Measurements from ENCODE around the gene LCLAT1. TPM values are rescaled to one million over a fixed set of nuclear protein-coding genes. Genes with fewer than 3 reads are reported as not detected.

LCLAT1 gene
- polyA plus RNA-seq, 1 of the 3 experiments (the other 2 are of a cell fraction): 6.9 TPM

- H3K4me2 ChIP-seq: no peak overlapping the region
- H2AFZ ChIP-seq (ENCODE audit: low read depth): no peak overlapping the region
- peaks cover under 1 to 3% of the 10 kb centered on the region in 2 experiments for H3K36me3 ChIP-seq (replicated peaks in 1 of 2; ENCODE audit: control insufficient read depth in 1 of 2, insufficient read depth in 2 of 2, low read length in 1 of 2)
- CTCF ChIA-PET: interaction anchor here (0.6 to 1.9 kb wide), 5 partner anchors 8 to 280 kb away, joined by 3 to 5 read pairs (median 3); no protein-coding TSS in a partner anchor
- DNase-seq: no peak
- H4K20me1 ChIP-seq (ENCODE audit: insufficient read depth): no peaks in the 10 kb centered on the region
- peaks cover 34% of the 10 kb centered on the region for H3K79me2 ChIP-seq (ENCODE audit: insufficient read depth)
- no peak overlapping the region for H3K9ac ChIP-seq
- H3K27me3 ChIP-seq (ENCODE audit: insufficient read depth): no peaks in the 10 kb centered on the region
- 80% methylated on average over 6 of the region's 6 CpGs for WGBS (ENCODE audit: low lambda C conversion rate)
- TF ChIP-seq TEAD4 (IDR thresholded peaks at IDR 0.05; ENCODE audit: borderline replicate concordance, insufficient read depth) (no peak), IRF3 (IDR thresholded peaks at IDR 0.05; ENCODE audit: low read depth, low read length) (no peak), ELF1 (IDR thresholded peaks at IDR 0.05) (no peak), USF1 (IDR thresholded peaks at IDR 0.05; ENCODE audit: borderline replicate concordance, low read depth) (no peak), NFIC (IDR thresholded peaks at IDR 0.05; ENCODE audit: borderline replicate concordance) (no peak), USF2 (IDR thresholded peaks at IDR 0.05; ENCODE audit: borderline replicate concordance, low read depth, low read length) (no peak), POLR2AphosphoS5 (IDR thresholded peaks at IDR 0.05; ENCODE audit: low read depth, low read length) (no peak), RFX5 (IDR thresholded peaks at IDR 0.05; ENCODE audit: low read length) (no peak)
- H3F3A ChIP-seq (replicated peaks; ENCODE audit: insufficient read depth): no peaks in the 10 kb centered on the region
- no peaks in the 10 kb centered on the region for H3K9me2 ChIP-seq
- no peak overlapping the region for H3K4me3 ChIP-seq (ENCODE audit: low read depth in 2 of 2, low read length in 1 of 2)
- POLR2A ChIA-PET: no interaction called here
- no peak overlapping the region for H3K27ac ChIP-seq (ENCODE audit: low read depth in 2 of 2, low read length in 1 of 2)
- peaks cover 0 to 16% of the 10 kb centered on the region in 2 experiments; a peak in 2 of 4 replicates for H3K4me1 ChIP-seq (ENCODE audit: control insufficient read depth in 1 of 2, insufficient read depth in 2 of 2, low read depth in 1 of 2, low read length in 1 of 2)
- no peaks in the 10 kb centered on the region for H3K9me3 ChIP-seq
Observed at GRCh38 chr2:30445266-30445821, 1.7 kb upstream of the LCLAT1 start.

GRCh38 chr2:30446602-30447148, 371 bp upstream of the LCLAT1 start:
- no peaks in the 10 kb centered on the region for H3K9me3 ChIP-seq
- 14% methylated on average over 12 of the region's 12 CpGs for WGBS (ENCODE audit: low lambda C conversion rate)
- H3K4me2 ChIP-seq: peak overlapping the region; percentile 86
- no peaks in the 10 kb centered on the region for H4K20me1 ChIP-seq (ENCODE audit: insufficient read depth)
- ChIA-PET CTCF (interaction anchor here (0.6 to 2.2 kb wide), 13 partner anchors 9 to 1419 kb away, joined by 3 to 8 read pairs (median 3); no protein-coding TSS in a partner anchor), POLR2A (interaction anchor here (0.8 to 2.1 kb wide), 9 partner anchors 12 to 300 kb away, joined by 3 to 19 read pairs (median 6); partner anchors contain the start of genes LBH and YPEL5)
- TF ChIP-seq SIN3A (IDR thresholded peaks at IDR 0.05; ENCODE audit: borderline replicate concordance, low read depth, low read length) (no peak), TAF1 (IDR thresholded peaks at IDR 0.05; ENCODE audit: borderline replicate concordance, low read depth, low read length) (no peak), REST (IDR thresholded peaks at IDR 0.05; ENCODE audit: low read depth, low read length) (peak; percentile 34; the same call in 1 of the 2 replicates), JUND (IDR thresholded peaks at IDR 0.05) (no peak)
- H3K9ac ChIP-seq: peak overlapping the region; percentile 88
- no peaks in the 10 kb centered on the region for H3F3A ChIP-seq (replicated peaks; ENCODE audit: insufficient read depth)
- peak overlapping the region; percentile 93 for H2AFZ ChIP-seq (ENCODE audit: low read depth)
- H3K4me1 ChIP-seq (ENCODE audit: control insufficient read depth in 1 of 2, insufficient read depth in 2 of 2, low read depth in 1 of 2, low read length in 1 of 2): peaks cover 0 to 16% of the 10 kb centered on the region in 2 experiments; a peak in 2 of 4 replicates
- H3K36me3 ChIP-seq (replicated peaks in 1 of 2; ENCODE audit: control insufficient read depth in 1 of 2, insufficient read depth in 2 of 2, low read length in 1 of 2): peaks cover 3% of the 10 kb centered on the region in 2 experiments
- no peaks in the 10 kb centered on the region for H3K27me3 ChIP-seq (ENCODE audit: insufficient read depth)
- H3K4me3 ChIP-seq (ENCODE audit: low read depth in 2 of 2, low read length in 1 of 2): peak overlapping the region; percentile 97 to 98
- H3K79me2 ChIP-seq (ENCODE audit: insufficient read depth): peaks cover 41% of the 10 kb centered on the region
- H3K9me2 ChIP-seq: no peaks in the 10 kb centered on the region
- H3K27ac ChIP-seq (ENCODE audit: low read depth in 2 of 2, low read length in 1 of 2): peak overlapping the region; percentile 68 to 79
- DNase-seq: peak; percentile 48
